HL-60 (cell line): ENCODE data around the gene DHX15.

Experiments used
- CTCF ChIP-seq: IDR thresholded peaks from one replicate; pipeline ENCODE4 v1.5.1; 2011; ENCODE audit warnings: low read length, control low read depth, inconsistent platforms; ENCODE audit not compliant: insufficient read depth
- REST ChIP-seq: IDR thresholded peaks from 2 replicates; pipeline ENCODE4 v1.6.1; 2012; ENCODE audit warnings: low read depth; ENCODE audit not compliant: insufficient replicate concordance

GRCh38 chr4:24514808-24515207, 69.5 kb downstream of the DHX15 start:
- TF ChIP-seq CTCF: no peak
- no peak for TF ChIP-seq REST
